Measurements from ENCODE around the gene SCIN.

GRCh38 chr7:12625836-12626235 is 55.3 kb downstream of the SCIN start:
- no peak for TF ChIP-seq CTCF (IDR thresholded peaks at IDR 0.05; ENCODE audit: borderline replicate concordance, extremely low read depth, low read length, poor library complexity, severe bottlenecking)
- TF ChIP-seq EZH2 (IDR thresholded peaks at IDR 0.05; ENCODE audit: borderline replicate concordance, low read depth, low read length, severe bottlenecking) = no peak

Data from DND-41 (cell line).